Right renal cortex interstitium (tissue), 3 donors: ENCODE results near the gene SAT1. TPM values are rescaled to one million over a fixed set of nuclear protein-coding genes. Genes with fewer than 3 reads are reported as not detected.

ENCODE experiments used
- DNase-seq, 3 donors: peaks; one replicate each; pipeline ENCODE4 v3.0.0-alpha.2; 2013; ENCODE audit warnings: low read depth in 3 of 3, low spot score in 2 of 3
- polyA plus RNA-seq, 3 donors: library from polyadenylated mRNA; unstranded; fragments of 120-200 nt; gene quantifications; one replicate each; pipeline ENCODE4 v1.2.1, GENCODE V29; 2013; ENCODE audit not compliant: insufficient read length in 3 of 3

Gene SAT1
- polyA plus RNA-seq, 3 donors: 307 to 317 (median 315) TPM

- DNase-seq: no peak
These were observed 9.3 kb upstream of the SAT1 start for GRCh38 chrX:23773601-23774175.

- no peak for DNase-seq
These were observed 6.6 kb upstream of the SAT1 start for GRCh38 chrX:23776363-23776762.

GRCh38 chrX:23779025-23779424 is 3.9 kb upstream of the SAT1 start:
- DNase-seq: no peak

GRCh38 chrX:23782455-23782854 is 518 bp upstream of the SAT1 start:
- no peak for DNase-seq

GRCh38 chrX:23783589-23784469 is 856 bp downstream of the SAT1 start:
- no peak for DNase-seq

GRCh38 chrX:23784470-23785331 is 1.7 kb downstream of the SAT1 start:
- no peak for DNase-seq

- no peak for DNase-seq
These were observed 2.6 kb downstream of the SAT1 start for GRCh38 chrX:23785580-23785979.

- no peak for DNase-seq
These were observed 3.4 kb downstream of the SAT1 start for GRCh38 chrX:23786268-23786815.

GRCh38 chrX:23787745-23788118 is 4.8 kb downstream of the SAT1 start:
- no peak for DNase-seq

- DNase-seq: no peak
These were observed 5.5 kb downstream of the SAT1 start for GRCh38 chrX:23788521-23788920.

GRCh38 chrX:23788946-23789345 is 6.0 kb downstream of the SAT1 start:
- no peak for DNase-seq

- no peak for DNase-seq
These were observed 6.6 kb downstream of the SAT1 start for GRCh38 chrX:23789386-23790154.

- no peak for DNase-seq
These were observed 7.2 kb downstream of the SAT1 start for GRCh38 chrX:23790155-23790497.

- DNase-seq: no peak
These were observed 10.0 kb downstream of the SAT1 start for GRCh38 chrX:23792861-23793553.

- no peak for DNase-seq
These were observed 12.2 kb downstream of the SAT1 start for GRCh38 chrX:23795221-23795620.

GRCh38 chrX:23797371-23798128 is 14.6 kb downstream of the SAT1 start:
- DNase-seq: no peak

- no peak for DNase-seq
These were observed 16.6 kb downstream of the SAT1 start for GRCh38 chrX:23799469-23800065.

- no peak for DNase-seq
These were observed 19.5 kb downstream of the SAT1 start for GRCh38 chrX:23802431-23802830.

GRCh38 chrX:23803931-23804381 is 21.0 kb downstream of the SAT1 start:
- DNase-seq: no peak
